Dermis blood vessel endothelial cell (primary cell): Measurements from ENCODE around the gene CCDC92. TPM values are rescaled to one million over a fixed set of nuclear protein-coding genes. Genes with fewer than 3 reads are reported as not detected.
"Not testable (repeated sequence)": the region's sequence is repeated elsewhere in the genome, so short reads cannot be mapped to it uniquely, and the experiment has no call there.

Experiments
- DNase-seq: peaks from one replicate; pipeline ENCODE4 v3.0.0; 2010
- total RNA-seq: library from RNA; depleted of rRNA; stranded (reverse); fragments of >200 nt; gene quantifications from 2 replicates; pipeline ENCODE4 v1.2.3, GENCODE V29; 2014

CCDC92 gene
- total RNA-seq, 1 donor from 2014 or later: 8.8 TPM

DNA sequence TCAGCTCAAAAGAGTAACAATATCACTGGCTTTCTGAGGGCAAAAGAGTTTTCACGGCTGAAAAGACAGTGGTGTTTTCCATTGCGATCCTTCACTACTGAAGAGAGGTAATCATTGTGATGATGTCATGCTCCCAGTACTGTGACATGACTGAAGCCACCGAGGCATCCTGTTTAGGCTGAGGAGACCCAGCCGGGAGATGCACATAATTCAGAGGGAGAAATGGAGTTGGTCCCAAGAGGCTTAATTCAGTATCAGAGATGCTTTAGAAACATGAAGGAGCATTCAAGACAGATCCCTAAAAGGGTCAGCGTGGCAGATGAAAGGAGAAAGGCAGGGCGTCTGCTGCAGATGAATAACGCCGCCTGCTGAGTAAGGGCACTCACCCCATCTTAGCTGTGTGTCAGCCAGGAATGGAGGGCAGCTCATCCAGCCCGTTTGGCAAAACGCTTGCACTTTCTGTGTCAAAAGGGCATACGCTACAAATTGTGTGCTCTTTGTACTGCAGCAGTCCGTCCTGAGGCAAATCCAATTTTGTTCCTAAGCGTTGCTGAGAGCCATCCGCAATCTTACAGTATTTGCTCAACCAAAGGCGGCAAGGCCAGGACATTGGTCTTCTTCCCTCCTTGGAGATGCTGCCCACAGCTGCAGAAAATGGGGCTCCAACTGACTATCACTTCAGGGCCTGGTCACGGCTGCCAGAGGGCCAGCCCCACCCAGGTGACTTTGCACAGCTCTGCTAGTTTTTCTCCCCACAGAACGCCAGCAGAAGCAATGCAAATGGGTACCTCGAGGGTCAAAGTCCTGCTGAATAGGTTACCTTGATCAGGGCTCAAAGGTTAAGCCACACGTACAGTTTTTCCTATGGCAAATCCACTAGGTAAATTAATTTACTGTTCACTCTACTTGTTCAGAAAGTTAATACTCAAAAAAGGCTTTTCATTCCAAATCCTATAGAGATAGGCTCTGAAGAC lies 23.5 kb downstream of the CCDC92 start:
- DNase-seq: no peak

DNA sequence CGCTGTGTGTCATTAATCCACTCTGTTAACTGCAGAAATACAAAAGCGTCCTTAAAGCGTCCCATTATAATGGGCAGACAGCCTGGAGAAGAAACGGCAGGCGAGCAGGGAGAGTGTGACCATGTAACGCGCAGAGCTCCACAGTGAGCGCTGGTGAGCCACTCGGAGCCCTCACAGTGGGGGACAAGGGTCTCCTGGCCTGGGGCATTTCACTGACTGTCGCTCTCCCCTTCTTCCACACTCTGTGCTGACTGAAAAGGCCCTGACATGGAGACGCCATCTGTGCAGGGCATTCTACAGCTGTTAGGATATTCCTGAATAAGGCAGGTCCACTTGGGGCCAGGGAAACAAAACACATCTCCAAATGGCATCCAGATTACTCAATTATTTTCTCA lies 24.2 kb downstream of the CCDC92 start:
- no peak for DNase-seq

GRCh38 chr12:123947531-123947930 lies 25.1 kb downstream of the CCDC92 start:
- DNase-seq: not testable (repeated sequence)

DNA sequence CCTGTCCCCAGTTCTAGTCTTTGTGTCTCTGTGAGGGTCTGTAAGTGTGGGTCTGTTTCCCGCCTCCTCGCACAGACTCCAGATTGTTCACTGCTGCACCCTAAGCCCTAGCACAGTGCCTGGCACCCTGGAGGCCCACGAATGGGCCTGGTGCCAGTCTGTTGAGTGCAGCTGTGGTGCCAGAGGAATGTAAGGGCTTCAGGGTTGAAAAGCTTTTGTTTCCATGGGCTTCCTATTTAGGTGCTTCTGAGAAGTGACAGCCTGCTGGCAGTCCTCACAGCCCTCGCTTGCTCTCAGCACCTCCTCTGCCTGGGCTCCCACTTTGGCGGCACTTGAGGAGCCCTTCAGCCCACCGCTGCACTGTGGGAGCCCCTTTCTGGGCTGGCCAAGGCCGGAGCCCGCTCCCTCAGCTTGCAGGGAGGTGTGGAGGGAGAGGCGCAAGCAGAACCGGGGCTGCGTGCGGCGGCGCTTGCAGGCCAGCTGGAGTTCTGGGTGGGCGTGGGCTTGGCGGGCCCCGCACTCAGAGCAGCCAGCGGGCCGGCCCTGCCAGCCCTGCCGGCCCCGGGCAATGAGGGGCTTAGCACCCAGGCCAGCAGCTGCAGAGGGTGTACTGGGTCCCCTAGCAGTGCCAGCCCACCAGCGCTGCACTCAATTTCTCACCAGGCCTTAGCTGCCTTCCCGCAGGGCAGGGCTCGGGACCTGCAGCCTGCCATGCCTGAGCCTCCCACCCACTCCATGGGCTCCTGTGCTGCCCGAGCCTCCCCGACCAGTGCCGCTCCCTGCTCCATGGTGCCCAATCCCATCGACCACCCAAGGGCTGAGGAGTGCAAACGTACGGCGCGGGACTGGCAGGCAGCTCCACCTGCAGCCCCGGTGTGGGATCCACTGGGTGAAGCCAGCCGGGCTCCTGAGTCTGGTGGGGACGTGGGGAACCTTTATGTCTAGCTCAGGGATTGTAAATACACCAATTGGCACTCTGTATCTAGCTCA lies 25.8 kb downstream of the CCDC92 start:
- DNase-seq: not testable (repeated sequence)

- DNase-seq: no peak
These were observed 26.5 kb downstream of the CCDC92 start for GRCh38 chr12:123946152-123946515.

DNA sequence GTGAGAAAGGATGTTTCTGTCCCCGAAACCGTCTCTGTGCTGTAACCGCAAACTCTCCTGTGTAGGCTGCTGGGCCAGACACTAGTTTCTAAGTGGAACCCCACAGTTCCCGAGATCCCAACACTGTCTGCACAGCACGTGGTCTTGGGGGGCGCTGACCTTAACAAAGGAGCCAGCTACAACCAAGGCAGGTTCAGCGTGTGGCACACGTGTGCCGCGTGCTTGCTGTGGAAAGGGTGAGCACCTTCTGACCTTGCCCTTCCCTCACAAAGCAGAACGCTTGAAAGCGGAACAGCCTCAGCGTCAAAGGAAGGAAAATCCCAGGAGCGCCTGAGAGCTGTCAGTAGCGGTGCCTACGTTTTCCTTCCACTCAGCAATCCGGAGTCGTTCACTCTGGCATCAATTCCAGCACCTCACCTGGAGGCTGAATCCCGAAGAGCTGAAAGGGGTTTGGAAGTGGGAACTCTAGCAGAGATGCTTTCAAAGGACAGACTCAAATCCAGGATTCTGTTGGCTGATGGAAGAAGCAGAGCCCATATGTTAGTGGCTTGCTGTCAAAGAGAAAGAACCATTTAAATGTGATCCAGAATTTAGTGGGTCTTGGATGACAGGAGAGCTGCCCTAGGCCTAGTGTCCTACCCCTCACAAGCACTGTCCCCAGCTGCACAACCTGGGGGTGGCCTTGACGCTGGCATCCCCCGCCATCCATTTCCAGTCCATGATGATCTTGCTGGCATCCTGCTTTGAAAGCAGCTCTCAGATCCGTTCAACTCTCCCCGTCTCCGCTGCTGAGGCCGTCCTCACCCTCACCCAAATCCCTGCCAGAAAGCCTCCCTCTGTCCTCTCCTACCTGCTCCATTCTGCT lies 27.1 kb downstream of the CCDC92 start:
- DNase-seq: no peak

GRCh38 chr12:123944696-123945095 lies 27.9 kb downstream of the CCDC92 start:
- DNase-seq: no peak

DNA sequence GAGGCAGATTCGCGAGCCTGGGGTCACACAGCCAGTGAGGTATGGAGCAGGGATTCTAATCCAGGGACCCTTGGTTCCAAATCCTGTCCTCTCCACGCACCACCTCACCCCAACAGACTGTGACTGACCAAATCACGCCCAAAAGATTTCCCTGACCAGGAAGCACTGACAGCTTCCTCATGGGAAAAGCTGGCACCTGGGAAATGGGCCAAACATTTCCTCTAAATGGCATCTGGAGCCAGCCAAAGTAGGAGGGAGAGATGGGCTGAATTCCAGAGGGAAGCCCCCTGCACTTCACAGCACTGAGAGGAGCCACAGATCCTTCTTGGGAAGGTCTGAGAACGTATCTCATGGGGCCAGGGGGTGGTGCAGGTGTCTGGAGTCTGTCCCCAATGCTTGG lies 28.8 kb downstream of the CCDC92 start:
- DNase-seq: no peak

DNA sequence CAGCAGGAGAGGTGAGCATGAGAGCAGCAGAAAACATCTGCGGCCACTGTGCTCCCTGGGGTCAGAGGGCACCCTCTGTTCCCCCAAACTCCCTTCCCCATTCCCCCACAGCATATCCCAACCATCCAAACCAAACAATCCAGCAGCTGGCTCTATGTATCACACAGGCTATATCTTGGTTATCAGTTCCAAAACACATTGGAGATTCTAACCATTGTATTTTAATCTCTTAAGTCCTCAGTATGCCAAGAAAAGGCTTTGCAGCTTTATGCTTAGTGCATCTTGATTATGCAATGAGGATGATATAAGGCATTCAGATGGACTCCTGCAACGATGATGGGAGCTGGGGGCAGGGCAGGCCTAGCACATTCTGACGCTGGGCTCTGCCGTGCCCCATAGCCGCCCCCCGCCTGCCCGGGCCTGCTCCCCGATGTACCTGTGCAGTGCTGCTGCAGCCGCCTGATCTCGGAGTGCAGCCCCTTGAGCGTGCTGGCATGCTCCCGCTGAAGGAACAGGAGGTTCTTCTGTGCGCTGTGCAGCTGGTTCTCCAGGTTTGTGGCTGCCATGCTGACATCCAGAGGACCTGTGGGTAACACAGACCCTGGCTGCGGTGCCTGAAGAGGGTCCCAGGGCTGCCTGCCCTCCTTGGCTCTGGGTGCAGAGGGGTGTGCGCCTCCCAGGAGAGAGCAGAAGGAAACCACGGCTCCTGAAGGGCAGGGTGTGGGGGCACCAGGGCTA lies 29.6 kb downstream of the CCDC92 start:
- no peak for DNase-seq

- peak; percentile 37 for DNase-seq
These were observed 30.4 kb downstream of the CCDC92 start for GRCh38 chr12:123942238-123942653.

- no peak for DNase-seq
These were observed 30.9 kb downstream of the CCDC92 start for GRCh38 chr12:123941624-123942237.

DNA sequence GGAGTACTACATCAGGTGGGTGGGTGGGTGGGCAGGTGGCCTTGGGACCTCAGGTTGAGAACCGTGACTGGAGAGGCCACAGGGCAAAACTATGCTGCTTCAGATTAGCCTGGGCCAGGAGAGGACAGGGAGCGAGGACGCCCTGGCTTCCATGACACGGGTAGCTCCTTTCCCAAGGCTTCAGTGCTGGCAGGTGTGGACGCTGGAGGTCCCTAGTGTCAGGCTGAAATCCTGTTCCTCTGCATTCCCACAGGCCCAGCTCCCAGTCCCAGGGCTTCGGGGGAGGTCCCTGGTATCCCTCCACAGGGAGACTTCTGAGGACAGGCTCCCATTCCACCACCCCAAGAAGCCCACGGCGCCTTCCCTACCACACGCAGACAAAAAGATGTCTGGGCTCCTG lies 31.6 kb downstream of the CCDC92 start:
- no peak for DNase-seq

GRCh38 chr12:123940627-123940966 lies 32.0 kb downstream of the CCDC92 start:
- DNase-seq: no peak

GRCh38 chr12:123939716-123940626 lies 32.7 kb downstream of the CCDC92 start:
- DNase-seq: no peak

DNA sequence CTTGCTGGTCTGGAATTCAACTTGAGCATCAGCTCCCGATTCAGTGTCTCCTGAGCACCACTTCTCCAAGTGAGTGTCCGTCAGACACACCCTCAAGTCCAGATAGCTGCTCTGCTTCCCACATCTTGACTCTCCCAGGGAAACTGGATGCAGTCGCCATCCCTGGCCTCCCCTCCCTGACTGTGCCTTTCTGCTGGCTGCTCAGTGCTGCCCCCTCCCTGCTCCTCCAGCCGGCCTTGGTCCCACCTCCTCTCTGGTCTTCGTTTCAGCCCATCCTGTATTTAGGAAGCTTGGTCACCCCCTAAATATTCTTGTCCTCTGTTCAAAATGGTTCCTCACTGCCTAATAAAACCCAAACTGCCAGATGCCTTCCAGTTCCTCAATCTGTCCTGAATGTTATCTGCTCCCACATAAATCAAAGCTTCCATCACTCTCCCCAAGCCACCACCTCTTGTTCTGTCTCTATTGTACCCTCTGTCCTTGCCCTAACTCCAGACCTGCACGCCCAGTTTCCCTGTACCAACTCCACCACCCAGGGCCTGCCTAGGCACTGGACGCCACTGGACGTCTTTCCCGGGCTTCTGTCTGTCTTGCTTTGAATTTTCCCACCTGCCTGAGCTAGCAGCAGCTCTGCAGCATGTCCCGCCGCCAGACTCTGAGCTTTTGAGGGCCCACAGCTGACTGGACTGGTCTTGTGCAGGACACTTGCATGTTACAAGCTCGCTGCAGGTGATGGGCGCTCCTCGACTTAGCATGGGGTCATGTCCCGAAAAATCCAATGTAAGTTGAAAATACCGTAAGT lies 33.8 kb downstream of the CCDC92 start:
- peak; percentile 24 for DNase-seq

GRCh38 chr12:123937707-123938591 lies 34.7 kb downstream of the CCDC92 start:
- DNase-seq: no peak

GRCh38 chr12:123936956-123937706 lies 35.5 kb downstream of the CCDC92 start:
- no peak for DNase-seq
